Body of pancreas (tissue), 4 donors: ENCODE results near the gene FBXL7.

Experiments
- CTCF ChIP-seq, 7 experiments: fragments of 450-650 bp in 4 of 7; fragments of 200-600 bp in 3 of 7; sonication (generic) in 3 of 7; IDR thresholded peaks; one replicate each; pipeline ENCODE4 v1.5.1; 2016 to 2019; ENCODE audit warnings: antibody characterized with exemption in 7 of 7
- POLR2A ChIP-seq, 3 donors: fragments of 450-650 bp; IDR thresholded peaks; one replicate each; pipeline ENCODE4 v1.6.1; 2016; ENCODE audit warnings: antibody characterized with exemption in 3 of 3, mild to moderate bottlenecking in 2 of 3

DNA sequence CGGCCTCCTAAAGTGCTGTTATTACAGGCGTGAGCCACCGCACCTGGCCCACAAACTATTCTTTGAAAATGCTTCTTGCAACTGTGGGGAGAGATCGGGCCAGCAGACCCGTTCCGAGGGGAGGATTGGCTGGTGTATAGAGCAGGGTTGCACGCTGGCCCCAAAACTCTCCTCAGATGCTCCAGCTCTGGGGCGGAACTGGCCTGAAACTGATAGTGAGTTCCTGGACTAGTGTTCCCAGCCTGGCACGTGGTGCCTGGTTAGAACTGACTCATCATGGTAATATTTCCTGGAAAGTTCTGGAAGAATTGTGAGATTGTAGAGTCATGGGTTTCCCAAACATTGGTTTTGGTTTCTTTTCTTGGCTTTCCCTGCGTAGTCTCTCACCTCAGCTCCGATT is 120.5 kb downstream of the FBXL7 start:
- TF ChIP-seq CTCF (IDR thresholded peaks at IDR 0.05) (no peak), POLR2A (IDR thresholded peaks at IDR 0.05) (no peak)
